AG04449 (cell line): ENCODE data around the gene LIPE.

Source experiments
- CTCF ChIA-PET: fragments of 350-600 bp; formaldehyde crosslinking; extraction: SDS; loops from one replicate; lab custom pipeline; 2021; ENCODE audit warnings: antibody characterized with exemption; lab: Yijun Ruan, JAX
- POLR2A ChIA-PET: fragments of 400-600, 350-600 bp; formaldehyde crosslinking; extraction: SDS; loops from one replicate; lab custom pipeline; 2020; ENCODE audit warnings: antibody characterized with exemption, inconsistent platforms; lab: Yijun Ruan, JAX
- DNase-seq: peaks from one replicate; pipeline ENCODE4 v3.0.0-alpha.2; 2010; ENCODE audit warnings: low read depth, low spot score
- H3K4me3 ChIP-seq: 2 replicates; pipeline ENCODE4 v1.5.1; 2011; ENCODE audit warnings: low read depth, mild to moderate bottlenecking, control low read depth, low read length
- CTCF ChIP-seq: IDR thresholded peaks from one replicate; pipeline ENCODE4 v1.5.1; 2011; ENCODE audit warnings: mild to moderate bottlenecking, moderate library complexity, low read length, control low read depth, inconsistent platforms; ENCODE audit not compliant: insufficient read depth; ENCODE audit errors: missing control alignments

Gene LIPE

GRCh38 chr19:42375415-42376176 is 51.6 kb downstream of the LIPE start:
- no peak overlapping the region for H3K4me3 ChIP-seq
- ChIA-PET CTCF (no interaction called here), POLR2A (no interaction called here)
- no peak for TF ChIP-seq CTCF
- no peak for DNase-seq

GRCh38 chr19:42374826-42375376 is 52.3 kb downstream of the LIPE start:
- no peak for TF ChIP-seq CTCF
- ChIA-PET CTCF (no interaction called here), POLR2A (no interaction called here)
- no peak for DNase-seq
- H3K4me3 ChIP-seq = no peak overlapping the region

GRCh38 chr19:42370626-42371175 is 56.5 kb downstream of the LIPE start:
- POLR2A ChIA-PET = no interaction called here

GRCh38 chr19:42370068-42370520 is 57.1 kb downstream of the LIPE start:
- POLR2A ChIA-PET = no interaction called here
- no peak for DNase-seq
- TF ChIP-seq CTCF = no peak
- no peak overlapping the region for H3K4me3 ChIP-seq
- CTCF ChIA-PET = interaction anchor here (0.9 kb wide), 1 partner anchor 31 kb away, joined by 3 read pairs; no protein-coding TSS in a partner anchor

More at GRCh38 chr19:42370626-42371175, 56.5 kb downstream of the LIPE start:
- CTCF ChIA-PET = interaction anchor here (0.9 kb wide), 1 partner anchor 31 kb away, joined by 3 read pairs; no protein-coding TSS in a partner anchor
- no peak overlapping the region for H3K4me3 ChIP-seq
- no peak for TF ChIP-seq CTCF
- DNase-seq = no peak

- CTCF ChIA-PET = no interaction called here
- POLR2A ChIA-PET = no interaction called here
- no peak overlapping the region for H3K4me3 ChIP-seq
- no peak for TF ChIP-seq CTCF
- no peak for DNase-seq
These were observed 57.6 kb downstream of the LIPE start for GRCh38 chr19:42369433-42370067.

- POLR2A ChIA-PET = no interaction called here
- no peak for DNase-seq
- no peak overlapping the region for H3K4me3 ChIP-seq
- no peak for TF ChIP-seq CTCF
- CTCF ChIA-PET = no interaction called here
These were observed 58.4 kb downstream of the LIPE start for GRCh38 chr19:42368765-42369164.
